HG03457 (cell line): Measurements from ENCODE around the gene IMPA2.
"Not testable (repeated sequence)": the region's sequence is repeated elsewhere in the genome, so short reads cannot be mapped to it uniquely, and the experiment has no call there.

Experiments used
- ATAC-seq: cut with Tn5 transposase; IDR thresholded peaks from one replicate; pipeline ENCODE4 v1.9.1; 2021; ENCODE audit warnings: moderate number of reproducible peaks; ENCODE audit not compliant: unreplicated experiment

The IMPA2 gene

GRCh38 chr18:12027480-12027879 lies 46.2 kb downstream of the IMPA2 start:
- ATAC-seq = no peak

GRCh38 chr18:12028040-12028628 lies 46.8 kb downstream of the IMPA2 start:
- no peak for ATAC-seq

GRCh38 chr18:12028674-12029073 lies 47.4 kb downstream of the IMPA2 start:
- no peak for ATAC-seq

GRCh38 chr18:12029786-12030584 lies 48.7 kb downstream of the IMPA2 start:
- no peak for ATAC-seq

- ATAC-seq = no peak
Observed at GRCh38 chr18:12030670-12031069, 49.4 kb downstream of the IMPA2 start.

- ATAC-seq = no peak
Observed at GRCh38 chr18:12031181-12031580, 49.9 kb downstream of the IMPA2 start.

GRCh38 chr18:12031846-12032245 lies 50.5 kb downstream of the IMPA2 start:
- no peak for ATAC-seq

- no peak for ATAC-seq
Observed at GRCh38 chr18:12032786-12033642, 51.7 kb downstream of the IMPA2 start.

- no peak for ATAC-seq
Observed at GRCh38 chr18:12033643-12034025, 52.3 kb downstream of the IMPA2 start.

GRCh38 chr18:12034241-12035100 lies 53.2 kb downstream of the IMPA2 start:
- no peak for ATAC-seq

- no peak for ATAC-seq
Observed at GRCh38 chr18:12035481-12035880, 54.2 kb downstream of the IMPA2 start.

- ATAC-seq = no peak
Observed at GRCh38 chr18:12036201-12036751, 55.0 kb downstream of the IMPA2 start.

GRCh38 chr18:12038082-12038638 lies 56.9 kb downstream of the IMPA2 start:
- ATAC-seq = no peak

- ATAC-seq = peak; percentile 70
Observed at GRCh38 chr18:12038639-12039539, 57.6 kb downstream of the IMPA2 start.

- ATAC-seq = not testable (repeated sequence)
Observed at GRCh38 chr18:12039540-12039930, 58.2 kb downstream of the IMPA2 start.

- no peak for ATAC-seq
Observed at GRCh38 chr18:12041561-12041960, 60.3 kb downstream of the IMPA2 start.

- no peak for ATAC-seq
Observed at GRCh38 chr18:12043811-12044210, 62.5 kb downstream of the IMPA2 start.

- ATAC-seq = no peak
Observed at GRCh38 chr18:12044591-12044990, 63.3 kb downstream of the IMPA2 start.
